Measurements from ENCODE around the gene ITGB3BP.

The ITGB3BP gene

GRCh38 chr1:63418101-63418500 lies 104.9 kb downstream of the ITGB3BP start:
- DNase-seq (ENCODE audit: low spot score), result no peak

GRCh38 chr1:63414691-63415365 lies 108.2 kb downstream of the ITGB3BP start:
- no peak for DNase-seq (ENCODE audit: low spot score)

GRCh38 chr1:63413394-63413793 lies 109.6 kb downstream of the ITGB3BP start:
- no peak for DNase-seq (ENCODE audit: low spot score)

DNA sequence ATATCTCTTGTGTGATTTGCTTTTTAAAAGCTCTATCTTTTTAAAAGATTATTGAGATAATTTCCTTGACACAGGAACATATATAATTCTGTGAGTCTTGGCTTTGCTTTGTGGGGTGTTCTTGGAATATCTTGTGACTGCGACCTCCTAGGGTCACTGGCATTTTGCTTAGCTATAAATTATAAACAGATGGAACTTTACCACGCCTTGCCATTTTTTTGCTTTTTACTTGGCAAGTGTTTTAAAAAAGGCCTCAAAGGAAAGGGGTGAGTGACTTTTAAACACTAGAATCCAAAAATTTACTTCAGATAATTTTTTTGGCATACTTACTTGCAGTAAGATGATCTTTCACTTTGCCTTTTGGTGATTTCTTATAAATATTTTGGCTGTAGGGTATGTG lies 112.0 kb downstream of the ITGB3BP start:
- DNase-seq (ENCODE audit: low spot score), result no peak

DNA sequence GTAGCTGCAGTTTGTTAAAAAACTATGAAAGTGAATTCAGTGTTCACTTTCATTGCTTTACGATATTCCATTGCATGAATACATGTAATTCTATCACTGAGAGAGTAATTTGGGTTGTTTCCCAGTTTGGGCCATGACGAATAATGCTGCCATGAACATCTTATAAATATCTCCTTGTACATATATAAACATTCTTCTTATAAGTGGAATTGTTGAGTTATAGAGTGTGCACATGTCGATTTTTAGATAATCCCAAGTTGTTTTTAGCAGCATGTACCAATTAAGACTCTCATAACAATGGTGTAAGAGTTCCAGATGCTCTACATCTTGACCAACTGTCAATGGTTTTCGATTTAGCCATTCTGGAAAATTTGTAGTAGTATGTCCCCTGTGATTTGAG lies 114.7 kb downstream of the ITGB3BP start:
- no peak for DNase-seq (ENCODE audit: low spot score)

GRCh38 chr1:63407002-63407401 lies 116.0 kb downstream of the ITGB3BP start:
- DNase-seq (ENCODE audit: low spot score), result no peak

- DNase-seq (ENCODE audit: low spot score), result no peak
Observed at GRCh38 chr1:63405987-63406386, 117.0 kb downstream of the ITGB3BP start.

DNA sequence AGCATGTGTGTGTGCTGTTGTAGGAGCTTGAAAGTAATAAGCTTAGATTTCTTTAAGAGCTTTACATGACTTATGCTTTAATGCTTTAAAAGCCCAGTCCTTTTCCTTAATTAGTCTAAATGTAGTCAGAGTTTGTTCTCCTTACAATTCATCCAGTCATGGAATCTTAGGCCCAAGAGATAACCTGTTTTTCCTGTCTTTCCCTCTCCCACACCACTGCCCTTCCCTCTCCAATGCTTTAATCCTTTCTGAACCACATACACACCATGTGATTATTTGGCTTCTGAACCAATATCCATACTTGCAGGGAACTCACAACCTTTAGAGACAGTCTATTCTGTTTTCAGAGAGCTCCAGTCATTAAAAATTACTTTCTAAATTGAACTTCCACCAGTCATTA lies 118.0 kb downstream of the ITGB3BP start:
- DNase-seq (ENCODE audit: low spot score), result no peak

GRCh38 chr1:63403386-63403785 lies 119.6 kb downstream of the ITGB3BP start:
- DNase-seq (ENCODE audit: low spot score), result no peak

GRCh38 chr1:63401945-63402344 lies 121.1 kb downstream of the ITGB3BP start:
- no peak for DNase-seq (ENCODE audit: low spot score)

Data from GM03348 (cell line).